OCI-LY1 (cell line): ENCODE data around the gene MYOM1.

ENCODE experiments used
- EZH2 ChIP-seq: fragments of 200-600 bp; sonication (generic), shearing (Covaris generic); IDR thresholded peaks from 2 replicates; pipeline ENCODE4 v1.8.0; 2017; ENCODE audit warnings: borderline replicate concordance, mixed run types, mild to moderate bottlenecking, antibody characterized with exemption, low read length, moderate library complexity, mixed read lengths
- TF ChIP-seq, protein P1 (sequence below): fragments of 200-600 bp; sonication (generic), shearing (Covaris generic); IDR thresholded peaks from 2 replicates; pipeline ENCODE4 v1.5.1; 2017; ENCODE audit warnings: mild to moderate bottlenecking, antibody characterized with exemption, low read length, moderate library complexity, mixed read lengths

DNA sequence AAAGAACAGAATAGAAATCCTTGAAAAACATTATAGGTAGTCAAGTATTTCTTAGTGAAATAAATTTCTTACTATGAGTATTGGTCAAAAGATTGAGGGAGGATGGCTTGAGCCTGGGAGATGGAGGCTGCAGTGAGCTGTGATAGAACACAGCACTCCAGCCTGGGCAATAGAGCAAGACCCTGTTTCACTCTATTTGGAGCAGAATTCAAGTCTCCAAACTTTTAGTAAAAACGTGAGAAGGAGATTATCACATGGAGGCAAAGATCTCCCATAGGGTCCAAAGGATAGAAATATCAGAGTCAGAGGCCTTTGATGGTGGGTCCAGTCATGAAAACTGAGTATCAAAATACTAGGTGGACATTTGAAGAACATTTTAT lies 25.4 kb upstream of the MYOM1 start:
- TF ChIP-seq, protein P1, sequence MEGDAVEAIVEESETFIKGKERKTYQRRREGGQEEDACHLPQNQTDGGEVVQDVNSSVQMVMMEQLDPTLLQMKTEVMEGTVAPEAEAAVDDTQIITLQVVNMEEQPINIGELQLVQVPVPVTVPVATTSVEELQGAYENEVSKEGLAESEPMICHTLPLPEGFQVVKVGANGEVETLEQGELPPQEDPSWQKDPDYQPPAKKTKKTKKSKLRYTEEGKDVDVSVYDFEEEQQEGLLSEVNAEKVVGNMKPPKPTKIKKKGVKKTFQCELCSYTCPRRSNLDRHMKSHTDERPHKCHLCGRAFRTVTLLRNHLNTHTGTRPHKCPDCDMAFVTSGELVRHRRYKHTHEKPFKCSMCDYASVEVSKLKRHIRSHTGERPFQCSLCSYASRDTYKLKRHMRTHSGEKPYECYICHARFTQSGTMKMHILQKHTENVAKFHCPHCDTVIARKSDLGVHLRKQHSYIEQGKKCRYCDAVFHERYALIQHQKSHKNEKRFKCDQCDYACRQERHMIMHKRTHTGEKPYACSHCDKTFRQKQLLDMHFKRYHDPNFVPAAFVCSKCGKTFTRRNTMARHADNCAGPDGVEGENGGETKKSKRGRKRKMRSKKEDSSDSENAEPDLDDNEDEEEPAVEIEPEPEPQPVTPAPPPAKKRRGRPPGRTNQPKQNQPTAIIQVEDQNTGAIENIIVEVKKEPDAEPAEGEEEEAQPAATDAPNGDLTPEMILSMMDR: no peak
- no peak for TF ChIP-seq EZH2
